ENCODE measurements around the gene RPL37.
A peak's percentile ranks its signal among the peaks of the same experiment; 100 is the strongest.
"Not testable (repeated sequence)": the region's sequence is repeated elsewhere in the genome, so short reads cannot be mapped to it uniquely, and the experiment has no call there.

The RPL37 gene

DNA sequence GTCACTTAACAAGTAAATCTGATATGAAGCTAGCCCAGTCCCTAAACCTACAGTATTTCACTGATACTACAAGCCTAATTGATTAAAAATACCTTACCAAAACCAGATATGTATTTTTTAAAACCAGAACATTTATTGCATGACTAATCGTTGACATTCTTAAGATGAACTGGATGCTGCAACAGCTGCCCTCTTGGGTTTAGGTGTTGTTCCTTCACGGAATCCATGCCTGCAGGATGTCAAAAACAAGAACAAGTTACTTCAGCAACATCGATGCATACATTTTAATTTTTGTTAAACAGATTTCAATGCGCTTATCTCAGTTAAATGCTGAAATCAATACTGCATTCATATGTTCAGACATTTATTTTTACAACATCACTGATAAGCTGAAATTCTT lies 2.7 kb downstream of the RPL37 start:
- DNase-seq, result no peak

DNA sequence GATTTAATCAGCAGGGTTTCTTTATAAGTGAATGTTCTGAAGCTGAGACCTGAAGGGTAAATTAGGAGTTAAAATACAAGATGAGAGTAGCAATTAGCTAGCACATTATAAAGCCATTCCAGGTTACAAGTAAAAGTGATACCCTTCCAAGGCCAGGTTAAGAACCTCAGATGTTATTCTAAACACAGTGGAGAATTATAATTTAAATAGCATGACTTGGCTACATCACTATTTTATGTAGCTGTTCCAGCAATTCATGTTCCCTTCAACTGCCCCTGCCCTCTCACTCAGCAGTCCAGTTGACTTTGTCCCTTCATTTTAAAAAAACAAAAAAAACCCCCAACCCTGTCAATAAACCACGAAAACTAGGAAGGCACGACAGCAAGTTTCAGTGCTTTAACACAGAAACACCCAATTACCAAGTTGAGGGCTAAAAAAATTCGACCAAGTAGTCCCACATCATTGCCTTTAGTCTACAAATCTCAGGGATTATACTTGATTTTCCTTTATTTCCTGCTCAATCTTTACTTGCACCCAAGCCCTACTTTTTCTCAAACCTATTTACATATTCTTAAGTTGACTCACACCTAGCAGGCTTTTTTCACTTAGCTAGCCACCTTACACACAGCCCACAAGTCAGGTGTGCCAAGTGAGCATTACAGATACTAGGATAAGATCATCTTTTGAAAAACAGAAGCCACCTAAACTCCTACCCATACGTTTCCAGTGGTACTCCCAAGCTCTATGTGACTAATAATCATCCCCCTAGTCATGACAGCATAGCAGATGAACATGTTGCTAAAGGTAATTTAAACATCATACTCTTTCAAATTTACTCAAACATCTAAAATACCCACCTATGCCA lies 3.4 kb downstream of the RPL37 start:
- no peak for DNase-seq

DNA sequence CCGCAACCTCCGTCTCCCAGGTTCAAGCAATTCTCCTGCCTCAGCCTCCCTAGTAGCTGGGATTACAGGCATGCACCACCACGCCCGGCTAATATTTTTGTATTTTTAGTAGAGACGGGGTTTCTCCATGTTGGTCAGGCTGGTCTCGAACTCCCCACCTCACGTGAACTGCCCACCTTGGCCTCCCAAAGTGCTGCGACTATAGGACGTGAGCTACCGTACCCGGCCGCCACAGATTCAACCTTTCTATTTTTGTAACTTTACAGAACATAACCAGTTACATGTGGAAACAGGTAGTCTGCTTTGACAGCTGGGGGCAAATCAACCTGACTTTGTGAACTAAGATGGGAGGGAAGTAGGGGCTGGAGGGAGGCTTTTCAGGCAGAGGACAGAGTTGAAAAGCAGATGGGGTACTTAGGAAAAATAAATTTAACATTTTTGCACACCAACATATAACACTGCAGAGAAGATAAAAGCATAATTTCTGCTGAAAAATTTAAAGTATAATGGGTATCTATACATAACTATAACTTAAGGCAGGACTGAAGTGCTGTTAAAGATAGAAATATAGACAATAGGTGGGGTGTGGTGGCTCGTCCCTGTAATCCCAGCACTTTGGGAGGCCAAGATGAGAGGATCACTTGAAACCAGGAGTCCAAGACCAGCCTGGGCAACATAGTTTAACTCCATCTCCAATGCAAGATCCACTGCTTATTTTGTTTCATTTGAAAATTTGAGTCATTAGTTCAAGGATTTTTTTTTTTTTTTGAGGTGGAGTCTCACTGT lies 5.1 kb downstream of the RPL37 start:
- DNase-seq, result no peak

DNA sequence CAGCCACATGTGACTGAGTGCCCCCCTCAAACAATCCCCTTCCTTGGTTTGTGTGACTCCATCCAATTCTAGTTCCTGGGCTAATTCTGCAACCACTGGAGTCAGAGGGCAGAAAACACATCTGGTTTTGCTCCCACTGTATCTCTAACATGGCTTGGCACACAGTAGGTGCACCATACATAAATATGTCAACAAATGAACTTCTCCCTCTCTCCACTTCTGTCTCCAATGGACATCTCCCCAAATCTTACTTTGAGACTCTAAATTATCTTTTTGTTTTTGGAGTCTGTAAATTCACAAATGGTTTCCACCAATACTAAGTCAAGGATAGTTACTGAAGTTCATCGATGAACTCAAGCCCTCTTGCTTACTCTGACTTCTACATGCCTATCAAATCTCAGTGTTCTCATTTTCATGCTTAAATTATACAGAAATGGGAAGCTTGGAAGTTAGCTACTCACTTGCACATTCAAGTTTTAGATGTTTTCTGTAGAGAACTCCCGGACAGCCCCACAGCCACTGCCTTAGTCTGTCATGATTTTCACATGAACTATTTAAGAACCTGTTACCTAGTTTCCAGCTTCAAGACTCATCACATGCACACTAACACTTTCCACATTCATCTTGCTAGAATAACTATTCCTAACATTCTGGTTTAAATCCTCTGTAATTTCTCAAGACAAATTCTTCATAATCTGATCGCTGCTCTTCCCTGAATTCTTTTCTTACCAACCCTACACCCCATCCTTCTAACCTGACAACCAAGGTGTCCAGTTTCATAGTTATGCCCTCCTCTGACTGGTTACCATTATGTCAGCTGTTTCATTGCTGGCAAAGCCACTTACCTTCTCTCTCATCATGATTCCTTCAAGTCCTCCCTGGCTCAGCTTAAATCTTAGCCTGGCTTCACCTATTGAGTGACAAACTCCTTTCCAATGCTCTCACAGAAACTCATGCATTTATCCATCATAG lies 6.0 kb downstream of the RPL37 start:
- no peak for DNase-seq

DNA sequence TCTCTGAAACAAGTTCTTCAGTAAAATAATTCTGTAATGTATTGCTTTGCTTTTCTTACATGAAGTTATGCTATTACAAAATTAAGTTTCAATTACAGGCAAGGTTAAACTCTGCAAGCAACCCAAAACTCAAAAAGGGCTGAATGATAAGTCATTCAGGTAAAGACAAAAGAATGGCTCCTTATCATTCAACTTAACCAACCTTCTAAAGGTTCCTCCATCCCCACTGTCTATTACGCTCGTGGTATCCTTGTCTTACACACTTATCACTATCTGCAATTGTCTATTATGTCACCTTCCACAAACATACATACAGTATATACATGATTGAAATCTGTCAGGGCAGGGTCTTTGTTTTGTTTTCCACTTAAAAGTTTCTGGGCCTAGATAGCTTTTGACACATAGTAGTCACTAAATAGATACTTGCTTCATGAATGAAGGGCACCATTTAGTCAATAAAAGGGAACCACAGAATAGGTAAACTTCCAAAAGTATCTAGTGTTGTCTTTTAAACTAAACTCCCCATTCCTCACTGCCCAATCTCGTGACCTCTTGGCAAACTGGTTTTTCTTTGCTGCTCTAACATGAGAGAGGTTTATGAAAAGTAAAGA lies 6.9 kb downstream of the RPL37 start:
- no peak for DNase-seq

DNA sequence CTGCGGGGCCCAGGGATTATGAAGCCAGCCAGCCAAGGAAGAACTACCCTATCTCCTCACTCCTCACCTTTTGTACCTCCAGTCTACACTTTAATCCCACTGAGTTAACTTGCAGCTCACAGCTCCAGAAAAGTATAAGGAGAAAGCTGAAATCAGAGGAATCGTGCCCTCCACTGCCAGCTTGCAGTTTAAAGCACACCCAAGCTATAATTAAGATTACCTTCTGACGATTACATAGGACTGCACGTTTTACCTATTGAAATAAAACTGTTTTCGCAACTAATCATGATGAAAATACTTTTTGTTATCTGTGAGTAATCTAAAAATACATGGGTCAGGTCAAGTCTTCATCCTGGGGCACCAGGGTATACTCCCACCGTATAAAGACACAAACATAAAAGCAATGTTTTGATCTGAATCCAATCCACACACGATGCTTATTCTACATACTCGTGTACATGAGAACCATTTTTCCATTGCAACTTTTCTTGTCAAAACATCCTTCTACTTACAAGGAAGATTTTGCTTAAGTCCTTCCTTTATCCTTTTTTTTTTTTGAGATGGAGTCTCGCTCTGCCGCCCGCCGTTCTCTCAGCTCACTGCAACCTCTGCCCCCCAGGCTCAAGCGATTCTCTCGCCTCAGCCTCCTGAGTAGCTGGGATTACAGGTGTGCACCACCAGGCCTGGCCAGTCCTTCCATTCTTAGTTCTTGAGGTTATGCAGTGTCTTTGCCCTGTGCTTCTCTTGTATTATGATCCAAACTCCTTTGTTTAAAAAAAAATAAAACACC lies 7.6 kb downstream of the RPL37 start:
- DNase-seq, result no peak

DNA sequence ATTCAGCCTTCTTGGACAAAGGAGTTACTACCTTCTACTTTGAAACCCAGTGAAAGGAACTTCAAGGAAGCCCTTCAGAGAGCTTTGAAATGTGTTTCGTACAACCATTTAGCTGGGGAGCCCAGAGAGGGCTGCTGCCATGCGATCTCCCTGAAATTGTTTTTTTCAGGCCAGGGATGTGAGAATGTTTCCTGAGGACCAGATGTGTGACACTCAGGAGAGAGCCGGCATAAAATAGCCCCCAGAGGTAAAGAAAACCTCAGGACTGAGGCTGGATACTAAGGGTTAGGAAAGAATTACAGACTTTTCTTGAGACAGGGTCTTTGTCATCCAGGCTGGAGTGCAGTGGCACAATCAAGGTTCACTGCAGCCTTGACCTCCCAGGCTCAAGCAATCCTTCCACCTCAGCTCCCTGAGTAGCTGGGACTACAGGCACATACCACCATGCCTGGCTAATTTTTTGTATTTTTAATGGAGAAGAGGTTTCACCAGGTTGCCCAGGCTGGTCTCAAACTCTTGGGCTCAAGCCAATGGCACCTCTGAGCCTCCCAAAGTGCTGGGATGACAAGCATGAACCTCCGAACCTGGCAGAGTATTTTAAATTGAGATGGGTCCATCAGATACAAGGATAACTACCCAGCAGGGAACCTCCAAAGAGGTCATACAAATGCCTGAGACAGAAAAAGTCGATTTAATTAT lies 8.4 kb downstream of the RPL37 start:
- DNase-seq, result no peak

DNA sequence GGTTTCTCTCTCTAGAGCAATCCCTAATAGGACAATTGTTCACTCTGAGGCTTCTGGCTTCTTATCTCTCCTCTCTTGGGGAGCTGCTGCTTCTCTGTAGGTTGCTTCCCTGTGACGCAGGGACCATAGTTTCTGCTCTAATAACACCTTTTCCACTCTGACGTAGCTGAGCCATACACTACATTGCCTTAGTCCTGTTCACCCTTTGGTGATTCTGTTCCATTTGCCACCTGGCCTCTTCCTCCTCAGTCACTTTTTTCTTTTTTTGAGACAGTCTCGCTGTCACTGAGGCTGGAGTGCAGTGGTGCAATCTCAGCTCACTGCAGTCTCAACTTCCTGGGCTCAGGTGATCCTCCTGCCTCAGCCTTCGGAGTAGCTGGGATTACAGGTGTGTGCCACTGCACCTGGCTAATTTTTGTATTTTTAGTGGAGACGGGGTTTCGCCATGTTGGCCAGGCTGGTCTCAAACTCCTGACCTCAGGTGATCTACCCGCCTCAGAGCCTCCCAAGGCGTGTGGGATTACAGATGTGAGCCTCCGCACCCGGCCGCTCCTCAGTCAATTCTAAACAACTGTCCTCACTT lies 9.5 kb downstream of the RPL37 start:
- DNase-seq, result not testable (repeated sequence)

DNA sequence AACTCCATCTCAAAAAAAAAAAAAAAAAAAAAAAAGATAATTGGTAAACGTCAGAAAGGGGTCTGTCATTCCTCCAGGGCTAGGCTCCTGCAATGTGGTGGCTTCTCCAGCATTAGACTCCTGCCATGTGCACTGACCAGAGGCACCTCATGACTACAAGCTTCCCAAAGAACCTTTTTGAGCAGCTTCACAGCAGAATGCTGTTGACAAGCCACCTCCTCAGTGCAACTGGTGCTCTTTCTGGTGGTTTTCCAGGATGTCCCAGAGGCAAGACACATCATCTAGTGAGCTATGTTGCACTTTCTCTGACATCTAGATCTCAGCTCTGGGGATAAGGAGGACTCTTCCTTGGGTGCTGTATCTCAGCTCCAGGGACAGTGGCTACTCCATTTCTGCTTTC lies 11.6 kb downstream of the RPL37 start:
- DNase-seq, result no peak

DNA sequence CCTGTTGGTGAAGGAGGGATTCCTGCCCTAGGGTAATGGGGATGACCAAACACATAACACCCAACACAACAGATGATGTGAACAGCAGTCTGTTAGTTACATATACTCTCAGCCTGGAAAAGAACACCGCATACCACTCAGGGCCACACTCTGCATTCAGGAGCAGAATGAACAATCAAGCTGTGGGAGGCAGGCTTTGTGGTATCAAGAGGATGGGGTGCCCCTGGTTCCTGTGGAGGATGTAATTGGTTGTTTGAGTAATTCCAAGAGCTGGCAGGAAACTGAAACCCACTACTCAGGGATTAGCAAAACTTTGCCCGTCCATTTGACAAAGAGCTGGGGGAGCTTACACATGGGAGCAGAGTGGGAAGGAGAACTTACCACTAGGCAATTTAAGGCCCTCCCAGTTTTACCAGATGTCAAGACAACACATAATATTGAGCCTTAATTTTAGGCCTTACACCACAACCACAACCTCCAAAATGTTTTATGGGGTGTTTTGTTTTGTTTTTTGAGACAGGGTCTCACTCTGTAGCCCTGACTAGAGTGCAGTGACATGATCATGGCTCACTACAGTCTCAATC lies 21.2 kb downstream of the RPL37 start:
- no peak for DNase-seq

DNA sequence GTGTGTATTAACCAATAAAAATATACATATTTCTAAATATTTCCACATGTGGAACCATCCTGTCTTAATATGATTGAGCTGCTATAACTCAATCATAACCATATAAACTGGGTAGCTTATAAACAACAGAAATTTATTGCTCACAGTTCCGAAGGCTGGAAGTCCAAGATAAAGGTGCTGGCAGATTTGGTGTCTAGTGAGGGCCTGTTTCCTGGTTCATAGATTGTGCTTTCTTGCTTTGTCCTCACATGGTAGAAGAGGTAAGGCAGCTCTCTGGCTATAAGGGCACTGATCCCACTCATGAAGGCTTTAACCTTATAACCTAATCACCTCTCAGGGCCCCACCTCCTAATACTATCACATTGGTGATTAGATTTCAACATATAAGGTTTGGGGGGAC lies 22.9 kb downstream of the RPL37 start:
- no peak for DNase-seq

DNA sequence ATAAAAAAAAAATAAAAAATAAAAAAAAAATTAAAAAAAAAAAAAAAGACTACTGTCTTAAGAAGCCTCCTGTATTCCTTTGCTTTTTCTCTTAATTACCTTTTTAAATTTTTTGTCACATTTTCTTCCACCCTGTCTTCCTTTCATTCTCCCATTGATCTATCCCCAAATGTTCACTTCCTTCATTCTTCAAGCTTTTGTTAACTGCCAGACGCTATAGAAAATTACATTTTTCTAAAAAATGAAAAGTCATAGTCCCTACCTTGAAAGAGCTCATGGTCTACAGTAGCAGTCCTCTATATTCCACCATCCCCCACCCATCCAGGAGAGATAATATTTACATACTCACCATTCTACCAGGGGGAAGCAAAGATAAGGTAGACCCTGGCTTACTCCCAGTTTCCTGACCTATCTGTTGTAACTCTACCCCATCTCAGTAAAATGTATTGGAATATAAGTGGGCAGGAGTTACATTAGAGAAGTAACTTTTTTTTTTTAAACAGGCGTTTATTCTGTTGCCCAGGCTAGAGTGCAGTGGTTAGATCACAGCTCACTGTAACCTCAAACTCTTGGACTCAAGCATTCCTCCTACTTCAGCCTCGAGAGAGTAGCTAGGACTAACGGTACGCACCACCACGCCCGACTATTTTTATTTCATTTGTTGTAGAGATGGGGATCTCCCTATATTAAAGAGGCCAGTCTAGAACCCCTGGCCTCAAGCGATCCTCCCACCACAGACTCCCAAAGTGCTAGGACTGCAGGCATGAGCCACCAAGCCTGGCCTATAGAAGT lies 33.1 kb downstream of the RPL37 start:
- no peak for DNase-seq

DNA sequence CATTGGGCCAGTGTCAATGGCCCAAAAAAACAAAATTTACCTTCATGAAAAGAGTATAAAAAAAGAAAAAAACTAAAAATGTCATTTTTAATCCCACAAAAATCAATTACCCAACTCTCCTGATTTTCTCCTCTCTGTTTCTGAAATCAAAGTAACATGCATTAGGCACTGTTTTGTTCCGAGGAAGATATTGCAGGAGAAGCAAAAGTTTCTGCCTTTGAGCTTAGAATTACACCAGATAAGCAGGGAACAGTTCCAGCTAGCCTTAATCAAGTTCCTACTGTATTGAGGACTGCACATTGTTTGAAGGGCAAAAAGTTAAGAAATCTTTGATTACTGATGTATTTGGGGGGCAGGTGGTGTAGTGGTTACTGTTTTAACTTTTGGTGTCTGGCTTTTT lies 35.8 kb downstream of the RPL37 start:
- DNase-seq, result no peak

DNA sequence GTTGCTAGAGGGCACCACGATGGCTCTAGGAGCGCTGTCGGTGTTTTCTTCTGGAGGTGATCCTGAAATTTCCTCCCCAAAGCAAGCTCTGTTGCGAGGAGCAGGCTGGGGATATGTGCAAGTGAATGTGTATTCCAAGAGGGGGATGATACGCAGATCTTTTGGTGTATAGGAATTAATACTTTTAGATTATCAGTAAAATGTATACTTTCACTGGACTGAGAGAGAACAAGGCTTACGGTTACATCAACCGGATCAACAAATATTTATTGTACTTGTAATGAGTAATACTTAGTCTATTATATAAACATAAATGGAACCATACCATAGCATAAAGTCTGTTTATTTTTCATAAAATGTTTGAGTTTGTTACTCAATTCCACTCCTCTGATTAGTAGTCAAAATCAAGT lies 36.2 kb downstream of the RPL37 start:
- DNase-seq, result no peak

DNA sequence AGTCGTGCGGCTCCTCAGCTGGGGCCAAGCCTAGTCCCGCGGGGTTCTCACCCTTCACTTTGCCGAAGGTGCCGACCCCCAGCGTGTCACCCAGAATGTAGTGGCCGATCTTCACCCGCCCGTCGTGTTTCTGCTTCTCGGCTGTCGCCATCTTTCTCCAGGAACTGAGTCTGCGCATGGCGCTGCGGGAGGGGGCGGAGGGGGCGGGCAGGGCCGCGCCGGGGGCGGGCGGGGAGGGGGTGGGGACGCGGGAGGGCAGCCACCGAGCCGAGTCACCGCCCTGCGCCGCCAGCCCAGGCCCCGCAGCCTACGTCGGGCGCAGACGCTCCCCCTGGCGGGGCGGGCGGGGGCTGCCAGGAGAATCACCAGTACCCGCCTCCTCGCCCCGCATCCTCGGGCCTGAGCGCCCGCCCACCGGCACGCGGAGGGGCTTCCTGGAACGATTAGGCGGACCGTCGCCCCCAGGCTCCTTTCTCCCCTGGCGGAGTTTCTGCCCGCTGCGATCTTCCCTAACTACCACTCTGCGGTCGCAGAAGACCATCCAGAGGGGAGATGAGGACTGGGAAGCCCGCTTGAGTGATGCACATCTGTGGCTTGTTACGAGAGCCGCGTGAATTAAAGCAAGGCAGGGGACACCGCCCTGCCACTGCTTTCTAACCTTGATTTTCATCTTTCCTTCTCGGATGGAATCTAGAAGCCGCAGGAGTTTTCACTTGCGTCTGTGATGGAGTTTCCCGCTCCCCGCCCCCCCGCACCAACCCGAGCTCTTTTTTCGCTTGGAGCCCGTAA lies 36.8 kb downstream of the RPL37 start, which contains the start of gene PRKAA1:
Gene PRKAA1, minus strand, starts transcription at position 363 of the 789 bp plus-strand sequence. Its CDS starts 185 bp downstream, at position 178.
- DNase-seq, result peak; percentile 92

DNA sequence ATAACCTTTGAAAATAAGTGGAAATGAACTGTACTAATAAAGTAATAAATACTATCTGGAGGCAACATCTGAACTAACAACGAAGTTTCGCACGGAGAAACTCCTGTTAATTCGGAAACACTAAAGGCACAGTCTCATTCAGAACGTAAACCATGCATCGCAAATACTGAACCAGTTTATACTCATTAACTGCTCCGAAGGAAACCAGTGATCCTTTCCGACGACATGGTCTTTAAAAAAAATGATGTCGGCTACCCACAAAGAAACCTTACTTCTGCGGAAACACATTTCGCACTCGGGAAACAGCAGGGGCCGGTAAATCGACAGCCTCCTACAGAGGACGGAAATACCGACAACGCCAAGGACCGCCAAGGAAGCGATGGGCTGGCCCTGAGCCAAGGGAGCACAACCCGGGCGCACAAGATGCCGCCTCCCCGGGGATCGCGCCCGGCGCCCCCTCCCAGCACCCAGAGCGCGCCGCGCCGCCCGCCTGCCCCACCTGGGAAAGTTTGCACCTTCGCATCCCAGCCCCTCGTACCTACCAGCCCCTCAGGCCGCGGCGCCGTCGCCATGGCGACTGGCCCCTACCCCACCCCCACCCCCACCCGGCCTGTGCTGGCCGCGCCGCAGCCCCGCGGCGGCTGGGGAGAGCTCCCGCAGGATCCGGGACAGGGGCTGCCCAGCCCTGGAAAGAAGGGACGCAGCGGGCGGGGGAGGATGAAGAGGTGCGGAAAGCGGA lies 37.6 kb downstream of the RPL37 start:
- DNase-seq, result peak; percentile 84

DNA sequence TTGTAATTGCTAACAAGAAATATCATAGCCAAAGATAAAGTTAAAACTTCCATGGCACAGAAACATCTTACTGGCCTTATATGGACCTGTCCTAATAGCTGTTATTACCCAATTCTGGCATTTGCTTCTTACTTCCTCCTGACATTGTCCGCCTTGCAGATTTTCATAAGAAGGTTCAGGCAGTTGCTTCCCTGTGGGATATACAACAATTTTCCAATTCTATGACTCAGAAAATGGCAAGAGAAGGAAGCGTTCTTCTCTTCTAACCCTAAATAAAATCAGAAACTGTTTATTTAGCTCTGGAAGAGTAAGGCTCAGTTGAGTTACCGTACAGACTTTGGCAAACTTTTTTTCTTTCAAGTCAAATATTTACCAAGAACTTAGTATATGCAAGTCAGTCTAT lies 38.5 kb downstream of the RPL37 start:
- no peak for DNase-seq

DNA sequence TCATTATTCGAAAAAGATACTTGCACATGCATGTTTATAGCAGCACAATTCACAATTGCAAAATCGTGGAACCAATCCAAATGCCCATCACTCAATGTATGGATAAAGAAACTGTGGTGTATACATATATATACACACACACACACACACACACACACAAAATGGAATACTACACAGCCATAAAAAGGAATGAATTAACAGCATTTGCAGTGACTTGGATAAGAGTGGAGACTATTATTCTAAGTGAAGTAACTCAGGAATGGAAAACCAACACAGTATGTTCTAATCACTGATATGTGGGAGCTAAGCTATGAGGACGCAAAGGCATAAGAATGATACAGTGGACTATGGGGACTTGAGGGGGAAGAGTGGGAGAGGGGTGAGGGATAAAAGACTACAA lies 40.1 kb downstream of the RPL37 start:
- not testable (repeated sequence) for DNase-seq
